AG10803 (cell line): ENCODE results near the gene MFGE8.
A peak's percentile ranks its signal among the peaks of the same experiment; 100 is the strongest.

Experiments
- DNase-seq: peaks from one replicate; pipeline ENCODE4 v3.0.0; 2010; ENCODE audit warnings: low read depth
- H3K4me3 ChIP-seq: 2 replicates; pipeline ENCODE4 v1.5.1; 2011; ENCODE audit warnings: mild to moderate bottlenecking, low read length, control low read depth
- CTCF ChIP-seq: conservative IDR thresholded peaks from 2 replicates; pipeline ENCODE4 v1.5.1; 2011; ENCODE audit warnings: mild to moderate bottlenecking, low read length, control low read depth, inconsistent platforms

Gene MFGE8

GRCh38 chr15:88897456-88898194, 15.6 kb downstream of the MFGE8 start:
- peak; percentile 63 for TF ChIP-seq CTCF
- H3K4me3 ChIP-seq: no peak overlapping the region
- peak; percentile 80 for DNase-seq

- H3K4me3 ChIP-seq: no peak overlapping the region
- no peak for TF ChIP-seq CTCF
- DNase-seq: no peak
Observed at GRCh38 chr15:88897142-88897455, 16.1 kb downstream of the MFGE8 start.

- H3K4me3 ChIP-seq: no peak overlapping the region
- no peak for TF ChIP-seq CTCF
- no peak for DNase-seq
Observed at GRCh38 chr15:88896333-88897033, 16.7 kb downstream of the MFGE8 start.

GRCh38 chr15:88894819-88895767, 18.1 kb downstream of the MFGE8 start, which contains the start of gene HAPLN3:
Gene HAPLN3, minus strand, starts transcription at chr15:88895544. Its CDS starts 8,246 bp downstream, at chr15:88887298.
- peak within 1 kb of the TSS; percentile 60 for H3K4me3 ChIP-seq
- no peak for DNase-seq
- TF ChIP-seq CTCF: no peak

- DNase-seq: no peak
- peak overlapping the region; percentile 60 for H3K4me3 ChIP-seq
- peak; percentile 54 for TF ChIP-seq CTCF
Observed at GRCh38 chr15:88894348-88894818, 18.8 kb downstream of the MFGE8 start.

- DNase-seq: no peak
- no peak for TF ChIP-seq CTCF
- no peak overlapping the region for H3K4me3 ChIP-seq
Observed at GRCh38 chr15:88891540-88892254, 21.5 kb downstream of the MFGE8 start.
